PFSK-1 (cell line): ENCODE measurements around the gene TOR1A.

ENCODE experiments used
- POLR2AphosphoS5 ChIP-seq: IDR thresholded peaks from 2 replicates; pipeline ENCODE4 v1.6.1; 2012; ENCODE audit warnings: low read depth, mild to moderate bottlenecking, control low read depth, low read length, moderate library complexity
- SIN3A ChIP-seq: IDR thresholded peaks from 2 replicates; pipeline ENCODE4 v1.6.1; 2012; ENCODE audit warnings: mild to moderate bottlenecking, low read length, moderate library complexity, borderline replicate concordance; ENCODE audit not compliant: insufficient read depth
- TF ChIP-seq, protein P1 (sequence below), 2 experiments: IDR thresholded peaks; 2 replicates each; pipeline versions ENCODE4 v1.6.1 to v1.8.0; 2011 to 2012; ENCODE audit warnings: low read depth in 2 of 2, low read length in 2 of 2, control low read depth in 1 of 2, inconsistent platforms in 1 of 2, mild to moderate bottlenecking in 1 of 2, moderate library complexity in 1 of 2; ENCODE audit not compliant: insufficient read depth in 1 of 2

DNA sequence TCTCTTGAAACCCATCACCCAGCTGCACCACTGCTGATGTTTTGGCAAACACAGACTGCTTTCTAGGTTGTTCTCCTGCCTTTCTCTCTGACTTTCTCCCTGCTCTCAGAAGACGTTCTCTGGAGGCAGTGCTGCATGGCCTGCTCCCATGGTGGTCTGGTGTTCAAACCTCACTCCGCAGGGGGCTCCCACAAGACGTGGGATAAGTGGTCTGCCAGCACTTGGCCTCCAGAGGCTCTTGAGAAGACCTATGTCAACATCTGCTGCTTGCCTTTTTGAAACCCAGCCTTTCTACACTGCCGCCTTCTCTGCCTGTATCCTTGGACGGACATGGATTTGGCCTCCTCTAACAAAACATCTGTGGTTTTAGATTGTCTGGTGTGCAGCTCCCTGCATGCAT, 27.9 kb upstream of the TOR1A start:
- TF ChIP-seq POLR2AphosphoS5 (no peak), SIN3A (no peak)
- TF ChIP-seq, protein P1, sequence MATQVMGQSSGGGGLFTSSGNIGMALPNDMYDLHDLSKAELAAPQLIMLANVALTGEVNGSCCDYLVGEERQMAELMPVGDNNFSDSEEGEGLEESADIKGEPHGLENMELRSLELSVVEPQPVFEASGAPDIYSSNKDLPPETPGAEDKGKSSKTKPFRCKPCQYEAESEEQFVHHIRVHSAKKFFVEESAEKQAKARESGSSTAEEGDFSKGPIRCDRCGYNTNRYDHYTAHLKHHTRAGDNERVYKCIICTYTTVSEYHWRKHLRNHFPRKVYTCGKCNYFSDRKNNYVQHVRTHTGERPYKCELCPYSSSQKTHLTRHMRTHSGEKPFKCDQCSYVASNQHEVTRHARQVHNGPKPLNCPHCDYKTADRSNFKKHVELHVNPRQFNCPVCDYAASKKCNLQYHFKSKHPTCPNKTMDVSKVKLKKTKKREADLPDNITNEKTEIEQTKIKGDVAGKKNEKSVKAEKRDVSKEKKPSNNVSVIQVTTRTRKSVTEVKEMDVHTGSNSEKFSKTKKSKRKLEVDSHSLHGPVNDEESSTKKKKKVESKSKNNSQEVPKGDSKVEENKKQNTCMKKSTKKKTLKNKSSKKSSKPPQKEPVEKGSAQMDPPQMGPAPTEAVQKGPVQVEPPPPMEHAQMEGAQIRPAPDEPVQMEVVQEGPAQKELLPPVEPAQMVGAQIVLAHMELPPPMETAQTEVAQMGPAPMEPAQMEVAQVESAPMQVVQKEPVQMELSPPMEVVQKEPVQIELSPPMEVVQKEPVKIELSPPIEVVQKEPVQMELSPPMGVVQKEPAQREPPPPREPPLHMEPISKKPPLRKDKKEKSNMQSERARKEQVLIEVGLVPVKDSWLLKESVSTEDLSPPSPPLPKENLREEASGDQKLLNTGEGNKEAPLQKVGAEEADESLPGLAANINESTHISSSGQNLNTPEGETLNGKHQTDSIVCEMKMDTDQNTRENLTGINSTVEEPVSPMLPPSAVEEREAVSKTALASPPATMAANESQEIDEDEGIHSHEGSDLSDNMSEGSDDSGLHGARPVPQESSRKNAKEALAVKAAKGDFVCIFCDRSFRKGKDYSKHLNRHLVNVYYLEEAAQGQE (IDR thresholded peaks at IDR 0.05; ENCODE audit: insufficient read depth in 1 of 2, low read depth in 2 of 2, low read length in 2 of 2): no peak
